Activated CD4-positive, alpha-beta T cell treated with anti-CD3 and anti-CD28 coated beads, Interleukin-2, amount 50 U/mL, for 16 hours (primary cell): Measurements from ENCODE around the gene TAC3.
A peak's percentile ranks its signal among the peaks of the same experiment; 100 is the strongest.
"Not testable (repeated sequence)": the region's sequence is repeated elsewhere in the genome, so short reads cannot be mapped to it uniquely, and the experiment has no call there.

ENCODE experiments used
- DNase-seq: peaks from one replicate; pipeline ENCODE4 v3.0.0-alpha.2; 2020

TAC3 gene

GRCh38 chr12:57033431-57033830 lies 17.1 kb upstream of the TAC3 start:
- no peak for DNase-seq

- no peak for DNase-seq
Observed at GRCh38 chr12:57031789-57032188, 15.5 kb upstream of the TAC3 start.

GRCh38 chr12:57031138-57031725 lies 14.9 kb upstream of the TAC3 start:
- DNase-seq = no peak

- no peak for DNase-seq
Observed at GRCh38 chr12:57029457-57029856, 13.1 kb upstream of the TAC3 start.

- DNase-seq = no peak
Observed at GRCh38 chr12:57027805-57028153, 11.4 kb upstream of the TAC3 start.

- DNase-seq = no peak
Observed at GRCh38 chr12:57027011-57027804, 10.9 kb upstream of the TAC3 start.

- DNase-seq = no peak
Observed at GRCh38 chr12:57025196-57025595, 8.9 kb upstream of the TAC3 start.

GRCh38 chr12:57022324-57022723 lies 6.0 kb upstream of the TAC3 start:
- DNase-seq = not testable (repeated sequence)

GRCh38 chr12:57019983-57020719 lies 3.8 kb upstream of the TAC3 start:
- no peak for DNase-seq

- no peak for DNase-seq
Observed at GRCh38 chr12:57018906-57019305, 2.6 kb upstream of the TAC3 start.

GRCh38 chr12:57018353-57018752 lies 2.0 kb upstream of the TAC3 start:
- DNase-seq = not testable (repeated sequence)

GRCh38 chr12:57012600-57013465 lies 3.5 kb downstream of the TAC3 start:
- DNase-seq = no peak

GRCh38 chr12:57011438-57012424 lies 4.6 kb downstream of the TAC3 start:
- peak; percentile 50 for DNase-seq

- DNase-seq = no peak
Observed at GRCh38 chr12:57010627-57011247, 5.6 kb downstream of the TAC3 start.

- no peak for DNase-seq
Observed at GRCh38 chr12:57009949-57010626, 6.2 kb downstream of the TAC3 start.

- DNase-seq = peak; percentile 69
Observed at GRCh38 chr12:57008178-57008577, 8.2 kb downstream of the TAC3 start.

GRCh38 chr12:57006809-57007475 lies 9.4 kb downstream of the TAC3 start:
- no peak for DNase-seq

GRCh38 chr12:57005980-57006808 lies 10.1 kb downstream of the TAC3 start, which contains the start of gene ZBTB39:
TSS of gene ZBTB39 (minus strand) at chr12:57006546. CDS start at chr12:57004917, 1,629 bp downstream.
- peak; percentile 60 for DNase-seq

GRCh38 chr12:57004651-57005050 lies 11.7 kb downstream of the TAC3 start:
- DNase-seq = no peak
